Measurements from ENCODE around the gene IMPACT.

IMPACT gene

GRCh38 chr18:24479371-24479770 lies 52.9 kb downstream of the IMPACT start:
- no peak for DNase-seq (ENCODE audit: low read depth)

GRCh38 chr18:24482821-24483220 lies 56.4 kb downstream of the IMPACT start:
- no peak for DNase-seq (ENCODE audit: low read depth)

GRCh38 chr18:24485681-24486080 lies 59.2 kb downstream of the IMPACT start:
- no peak for DNase-seq (ENCODE audit: low read depth)

- no peak for DNase-seq (ENCODE audit: low read depth)
Measured at GRCh38 chr18:24486684-24487083, 60.2 kb downstream of the IMPACT start.

- DNase-seq (ENCODE audit: low read depth), result no peak
Measured at GRCh38 chr18:24488824-24489493, 62.5 kb downstream of the IMPACT start.

- DNase-seq (ENCODE audit: low read depth), result no peak
Measured at GRCh38 chr18:24490539-24490938, 64.1 kb downstream of the IMPACT start.

GRCh38 chr18:24491927-24492834 lies 65.7 kb downstream of the IMPACT start:
- peak; percentile 5 for DNase-seq (ENCODE audit: low read depth)

GRCh38 chr18:24494586-24494985 lies 68.1 kb downstream of the IMPACT start:
- DNase-seq (ENCODE audit: low read depth), result no peak

GRCh38 chr18:24497031-24497754 lies 70.7 kb downstream of the IMPACT start:
- DNase-seq (ENCODE audit: low read depth), result no peak

- DNase-seq (ENCODE audit: low read depth), result no peak
Measured at GRCh38 chr18:24499814-24500213, 73.3 kb downstream of the IMPACT start.

- no peak for DNase-seq (ENCODE audit: low read depth)
Measured at GRCh38 chr18:24500217-24500616, 73.7 kb downstream of the IMPACT start.

GRCh38 chr18:24500766-24501165 lies 74.3 kb downstream of the IMPACT start:
- DNase-seq (ENCODE audit: low read depth), result no peak

- no peak for DNase-seq (ENCODE audit: low read depth)
Measured at GRCh38 chr18:24502667-24503523, 76.4 kb downstream of the IMPACT start.

Data from stimulated activated CD8-positive, alpha-beta memory T cell treated with anti-CD3 and anti-CD28 coated beads, Interleukin-12 subunit alpha, Interleukin-12 subunit beta, amount 100 ng/mL, for 4 hours (primary cell).